HCT116 (cell line): ENCODE measurements around the gene MYH15.

Experiments
- EZH2 ChIP-seq: fragments of 200-600 bp; sonication (generic); IDR thresholded peaks from 2 replicates; pipeline ENCODE4 v1.6.1; 2017; ENCODE audit warnings: antibody characterized with exemption, mixed run types
- JUND ChIP-seq: IDR thresholded peaks from 2 replicates; pipeline ENCODE4 v1.6.1; 2012
- POLR2A ChIP-seq: IDR thresholded peaks from 2 replicates; pipeline ENCODE4 v1.7.0; 2011; ENCODE audit warnings: borderline replicate concordance; ENCODE audit not compliant: insufficient read depth, insufficient read length; ENCODE audit errors: extremely low read depth
- POLR2AphosphoS5 ChIP-seq: IDR thresholded peaks from 2 replicates; pipeline ENCODE4 v1.6.1; 2011; ENCODE audit warnings: mild to moderate bottlenecking, low read depth, low read length, moderate library complexity
- RAD21 ChIP-seq: IDR thresholded peaks from 2 replicates; pipeline ENCODE4 v1.6.1; 2012; ENCODE audit warnings: low read depth, mild to moderate bottlenecking
- REST ChIP-seq: IDR thresholded peaks from 2 replicates; pipeline ENCODE4 v1.6.1; 2012; ENCODE audit warnings: low read depth
- SIN3A ChIP-seq: IDR thresholded peaks from 2 replicates; pipeline ENCODE4 v1.6.1; 2012; ENCODE audit warnings: low read depth
- SP1 ChIP-seq: IDR thresholded peaks from 2 replicates; pipeline ENCODE4 v1.6.1; 2012; ENCODE audit warnings: low read depth
- TCF7L2 ChIP-seq: IDR thresholded peaks from 2 replicates; pipeline ENCODE4 v1.7.0; 2011; ENCODE audit warnings: borderline replicate concordance, inconsistent platforms; ENCODE audit not compliant: insufficient read depth, insufficient read length; ENCODE audit errors: extremely low read depth
- YY1 ChIP-seq: IDR thresholded peaks from 2 replicates; pipeline ENCODE4 v1.6.1; 2011; ENCODE audit warnings: low read length, low read depth, moderate library complexity, mild to moderate bottlenecking; ENCODE audit not compliant: insufficient replicate concordance; ENCODE audit errors: extremely low read depth
- TF ChIP-seq, protein P1 (sequence below), 3 experiments: fragments of 200-600 bp in 1 of 3; sonication (generic) in 1 of 3; IDR thresholded peaks in 2 of 3; conservative IDR thresholded peaks in 1 of 3; 2 replicates each; pipeline ENCODE4 v1.5.1; 2012 to 2017; ENCODE audit warnings: low read depth in 2 of 3, low read length in 2 of 3, antibody characterized with exemption in 1 of 3, borderline replicate concordance in 1 of 3, control low read depth in 1 of 3, mild to moderate bottlenecking in 1 of 3, mixed read lengths in 1 of 3, mixed run types in 1 of 3, moderate library complexity in 1 of 3; ENCODE audit not compliant: insufficient read depth in 1 of 3
- TF ChIP-seq, protein P2 (sequence below): IDR thresholded peaks from 2 replicates; pipeline ENCODE4 v1.6.1; 2012

GRCh38 chr3:108548886-108549285 lies 38.5 kb upstream of the MYH15 start:
- TF ChIP-seq, protein P1, sequence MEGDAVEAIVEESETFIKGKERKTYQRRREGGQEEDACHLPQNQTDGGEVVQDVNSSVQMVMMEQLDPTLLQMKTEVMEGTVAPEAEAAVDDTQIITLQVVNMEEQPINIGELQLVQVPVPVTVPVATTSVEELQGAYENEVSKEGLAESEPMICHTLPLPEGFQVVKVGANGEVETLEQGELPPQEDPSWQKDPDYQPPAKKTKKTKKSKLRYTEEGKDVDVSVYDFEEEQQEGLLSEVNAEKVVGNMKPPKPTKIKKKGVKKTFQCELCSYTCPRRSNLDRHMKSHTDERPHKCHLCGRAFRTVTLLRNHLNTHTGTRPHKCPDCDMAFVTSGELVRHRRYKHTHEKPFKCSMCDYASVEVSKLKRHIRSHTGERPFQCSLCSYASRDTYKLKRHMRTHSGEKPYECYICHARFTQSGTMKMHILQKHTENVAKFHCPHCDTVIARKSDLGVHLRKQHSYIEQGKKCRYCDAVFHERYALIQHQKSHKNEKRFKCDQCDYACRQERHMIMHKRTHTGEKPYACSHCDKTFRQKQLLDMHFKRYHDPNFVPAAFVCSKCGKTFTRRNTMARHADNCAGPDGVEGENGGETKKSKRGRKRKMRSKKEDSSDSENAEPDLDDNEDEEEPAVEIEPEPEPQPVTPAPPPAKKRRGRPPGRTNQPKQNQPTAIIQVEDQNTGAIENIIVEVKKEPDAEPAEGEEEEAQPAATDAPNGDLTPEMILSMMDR (IDR thresholded peaks at IDR 0.05 in 2 of 3, conservative IDR thresholded peaks at IDR 0.05 in 1 of 3; ENCODE audit: borderline replicate concordance in 1 of 3, insufficient read depth in 1 of 3, low read depth in 2 of 3, low read length in 2 of 3): no peak
- TF ChIP-seq JUND (no peak), POLR2A (no peak), YY1 (no peak), REST (no peak), EZH2 (no peak), TCF7L2 (no peak), RAD21 (no peak), SP1 (no peak), POLR2AphosphoS5 (no peak), SIN3A (no peak)
- TF ChIP-seq, protein P2, sequence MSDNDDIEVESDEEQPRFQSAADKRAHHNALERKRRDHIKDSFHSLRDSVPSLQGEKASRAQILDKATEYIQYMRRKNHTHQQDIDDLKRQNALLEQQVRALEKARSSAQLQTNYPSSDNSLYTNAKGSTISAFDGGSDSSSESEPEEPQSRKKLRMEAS: no peak
